Neural cell (in vitro differentiated cells): ENCODE data around the gene OSBPL8.

Experiments used
- CTCF ChIP-seq: fragments of 450-650 bp; IDR thresholded peaks from 2 replicates; pipeline ENCODE4 v1.5.1; 2014; ENCODE audit warnings: antibody characterized with exemption, mild to moderate bottlenecking, moderate library complexity; ENCODE audit not compliant: poor library complexity, severe bottlenecking
- EP300 ChIP-seq: fragments of 450-650 bp; conservative IDR thresholded peaks from 2 replicates; pipeline ENCODE4 v1.6.1; 2014; ENCODE audit warnings: antibody characterized with exemption, mild to moderate bottlenecking, moderate library complexity; ENCODE audit not compliant: poor library complexity, severe bottlenecking

- no peak for TF ChIP-seq CTCF
- TF ChIP-seq EP300 = no peak
These were observed 246.3 kb downstream of the OSBPL8 start for GRCh38 chr12:76313299-76313698.
